Ishikawa (cell line): ENCODE data around the gene DLX2.

ENCODE experiments used
- CEBPB ChIP-seq: IDR thresholded peaks from 2 replicates; pipeline ENCODE4 v1.6.1; 2012
- CREB1 ChIP-seq: IDR thresholded peaks from 2 replicates; pipeline ENCODE4 v1.6.1; 2012; ENCODE audit warnings: low read depth
- EGR1 ChIP-seq: IDR thresholded peaks from 2 replicates; pipeline ENCODE4 v1.6.1; 2012
- EP300 ChIP-seq: IDR thresholded peaks from 2 replicates; pipeline ENCODE4 v1.6.1; 2012; ENCODE audit warnings: borderline replicate concordance
- FOXM1 ChIP-seq: IDR thresholded peaks from 2 replicates; pipeline ENCODE4 v1.6.1; 2012; ENCODE audit warnings: low read depth, borderline replicate concordance
- NFIC ChIP-seq: IDR thresholded peaks from 2 replicates; pipeline ENCODE4 v1.6.1; 2012
- RAD21 ChIP-seq: IDR thresholded peaks from 2 replicates; pipeline ENCODE4 v1.6.1; 2012; ENCODE audit warnings: low read depth
- TAF1 ChIP-seq: IDR thresholded peaks from 2 replicates; pipeline ENCODE4 v1.6.1; 2012; ENCODE audit warnings: low read depth, mild to moderate bottlenecking
- TCF12 ChIP-seq: IDR thresholded peaks from 2 replicates; pipeline ENCODE4 v1.6.1; 2012; ENCODE audit warnings: low read depth
- TEAD4 ChIP-seq: IDR thresholded peaks from 2 replicates; pipeline ENCODE4 v1.6.1; 2012
- USF1 ChIP-seq: IDR thresholded peaks from 2 replicates; pipeline ENCODE4 v1.6.1; 2012
- YY1 ChIP-seq: IDR thresholded peaks from 2 replicates; pipeline ENCODE4 v1.6.1; 2012; ENCODE audit warnings: low read depth
- ZBTB7A ChIP-seq: IDR thresholded peaks from 2 replicates; pipeline ENCODE4 v1.6.1; 2012; ENCODE audit warnings: low read depth
- TF ChIP-seq, protein P1 (sequence below): IDR thresholded peaks from 2 replicates; pipeline ENCODE4 v1.6.1; 2012
- TF ChIP-seq, protein P2 (sequence below): IDR thresholded peaks from 2 replicates; pipeline ENCODE4 v1.6.1; 2012; ENCODE audit warnings: low read depth, mild to moderate bottlenecking

DLX2 gene

GRCh38 chr2:172113617-172114016 lies 10.9 kb upstream of the DLX2 start:
- no peak for TF ChIP-seq FOXM1
- peak; percentile 64 for TF ChIP-seq RAD21
- no peak for TF ChIP-seq CREB1

GRCh38 chr2:172109988-172110811 lies 7.5 kb upstream of the DLX2 start:
- TF ChIP-seq, protein P1, sequence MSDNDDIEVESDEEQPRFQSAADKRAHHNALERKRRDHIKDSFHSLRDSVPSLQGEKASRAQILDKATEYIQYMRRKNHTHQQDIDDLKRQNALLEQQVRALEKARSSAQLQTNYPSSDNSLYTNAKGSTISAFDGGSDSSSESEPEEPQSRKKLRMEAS: no peak
- TF ChIP-seq TEAD4 (no peak), RAD21 (no peak), TCF12 (no peak), ZBTB7A (no peak), TAF1 (no peak), YY1 (no peak), FOXM1 (no peak), EGR1 (no peak), EP300 (no peak), USF1 (no peak), CREB1 (no peak), NFIC (no peak)
- TF ChIP-seq, protein P2, sequence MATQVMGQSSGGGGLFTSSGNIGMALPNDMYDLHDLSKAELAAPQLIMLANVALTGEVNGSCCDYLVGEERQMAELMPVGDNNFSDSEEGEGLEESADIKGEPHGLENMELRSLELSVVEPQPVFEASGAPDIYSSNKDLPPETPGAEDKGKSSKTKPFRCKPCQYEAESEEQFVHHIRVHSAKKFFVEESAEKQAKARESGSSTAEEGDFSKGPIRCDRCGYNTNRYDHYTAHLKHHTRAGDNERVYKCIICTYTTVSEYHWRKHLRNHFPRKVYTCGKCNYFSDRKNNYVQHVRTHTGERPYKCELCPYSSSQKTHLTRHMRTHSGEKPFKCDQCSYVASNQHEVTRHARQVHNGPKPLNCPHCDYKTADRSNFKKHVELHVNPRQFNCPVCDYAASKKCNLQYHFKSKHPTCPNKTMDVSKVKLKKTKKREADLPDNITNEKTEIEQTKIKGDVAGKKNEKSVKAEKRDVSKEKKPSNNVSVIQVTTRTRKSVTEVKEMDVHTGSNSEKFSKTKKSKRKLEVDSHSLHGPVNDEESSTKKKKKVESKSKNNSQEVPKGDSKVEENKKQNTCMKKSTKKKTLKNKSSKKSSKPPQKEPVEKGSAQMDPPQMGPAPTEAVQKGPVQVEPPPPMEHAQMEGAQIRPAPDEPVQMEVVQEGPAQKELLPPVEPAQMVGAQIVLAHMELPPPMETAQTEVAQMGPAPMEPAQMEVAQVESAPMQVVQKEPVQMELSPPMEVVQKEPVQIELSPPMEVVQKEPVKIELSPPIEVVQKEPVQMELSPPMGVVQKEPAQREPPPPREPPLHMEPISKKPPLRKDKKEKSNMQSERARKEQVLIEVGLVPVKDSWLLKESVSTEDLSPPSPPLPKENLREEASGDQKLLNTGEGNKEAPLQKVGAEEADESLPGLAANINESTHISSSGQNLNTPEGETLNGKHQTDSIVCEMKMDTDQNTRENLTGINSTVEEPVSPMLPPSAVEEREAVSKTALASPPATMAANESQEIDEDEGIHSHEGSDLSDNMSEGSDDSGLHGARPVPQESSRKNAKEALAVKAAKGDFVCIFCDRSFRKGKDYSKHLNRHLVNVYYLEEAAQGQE: no peak

GRCh38 chr2:172109256-172109987 lies 6.7 kb upstream of the DLX2 start:
- TF ChIP-seq FOXM1 (no peak), NFIC (no peak), USF1 (no peak), TCF12 (no peak), ZBTB7A (no peak), RAD21 (no peak), EGR1 (no peak), EP300 (no peak)

DNA sequence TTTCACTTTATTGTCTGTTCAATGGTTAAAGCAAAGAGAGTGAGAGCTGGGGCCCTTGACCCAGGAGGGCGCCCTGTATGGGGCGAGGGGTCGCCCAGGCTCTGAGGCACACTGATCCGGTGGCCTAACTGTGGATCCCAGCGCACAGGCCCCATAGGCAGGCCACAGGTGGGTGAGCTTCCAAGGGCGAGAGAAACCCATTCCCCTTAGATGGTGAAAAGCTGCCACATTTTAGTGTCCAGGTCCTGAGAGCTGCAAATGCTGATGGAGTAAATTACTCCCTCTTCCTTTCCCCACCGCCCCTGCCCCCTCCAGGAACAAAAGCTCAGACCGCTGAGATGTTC lies 5.9 kb upstream of the DLX2 start:
- TF ChIP-seq, protein P2: no peak
- TF ChIP-seq TAF1 (no peak), CEBPB (no peak)

GRCh38 chr2:172107690-172108586 lies 5.2 kb upstream of the DLX2 start:
- TF ChIP-seq EGR1 (no peak), EP300 (no peak), ZBTB7A (no peak)
